ENCODE results near the gene HYAL2.

The HYAL2 gene

DNA sequence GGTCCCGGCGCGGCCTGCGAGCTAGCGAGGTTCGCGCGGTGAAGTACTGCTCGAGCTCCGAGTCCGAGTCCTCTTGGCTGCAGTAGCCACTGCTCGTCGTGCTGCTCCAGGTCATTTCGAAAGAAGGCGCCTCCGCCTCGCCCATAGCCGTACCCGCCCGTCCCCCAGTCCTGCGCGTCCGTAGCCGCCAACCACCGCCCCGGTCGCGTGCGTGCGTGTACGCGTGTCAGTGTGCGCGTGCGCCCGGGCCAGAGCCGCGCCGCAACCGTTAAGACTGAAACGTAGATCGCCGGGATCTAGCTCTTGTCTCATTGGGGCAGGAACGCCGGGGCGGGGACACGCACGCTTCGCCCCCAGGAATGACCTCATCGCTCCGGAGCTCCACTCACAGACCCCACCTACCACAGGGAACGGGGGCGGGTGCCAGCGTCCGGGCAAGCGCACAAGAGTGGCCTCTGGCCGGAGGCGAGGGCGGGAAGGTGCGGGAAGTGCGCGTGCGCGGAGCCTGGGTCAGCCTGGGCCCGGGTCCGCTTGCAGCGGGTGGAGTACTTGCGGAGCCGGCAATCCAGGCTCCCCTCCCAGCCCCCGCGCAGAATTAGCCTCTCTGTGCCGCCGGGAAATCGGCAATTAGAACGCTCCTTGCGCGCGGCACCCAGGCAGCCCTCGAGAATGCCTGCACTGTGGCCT is 14.8 kb upstream of the HYAL2 start:
- TF ChIP-seq, protein P1, sequence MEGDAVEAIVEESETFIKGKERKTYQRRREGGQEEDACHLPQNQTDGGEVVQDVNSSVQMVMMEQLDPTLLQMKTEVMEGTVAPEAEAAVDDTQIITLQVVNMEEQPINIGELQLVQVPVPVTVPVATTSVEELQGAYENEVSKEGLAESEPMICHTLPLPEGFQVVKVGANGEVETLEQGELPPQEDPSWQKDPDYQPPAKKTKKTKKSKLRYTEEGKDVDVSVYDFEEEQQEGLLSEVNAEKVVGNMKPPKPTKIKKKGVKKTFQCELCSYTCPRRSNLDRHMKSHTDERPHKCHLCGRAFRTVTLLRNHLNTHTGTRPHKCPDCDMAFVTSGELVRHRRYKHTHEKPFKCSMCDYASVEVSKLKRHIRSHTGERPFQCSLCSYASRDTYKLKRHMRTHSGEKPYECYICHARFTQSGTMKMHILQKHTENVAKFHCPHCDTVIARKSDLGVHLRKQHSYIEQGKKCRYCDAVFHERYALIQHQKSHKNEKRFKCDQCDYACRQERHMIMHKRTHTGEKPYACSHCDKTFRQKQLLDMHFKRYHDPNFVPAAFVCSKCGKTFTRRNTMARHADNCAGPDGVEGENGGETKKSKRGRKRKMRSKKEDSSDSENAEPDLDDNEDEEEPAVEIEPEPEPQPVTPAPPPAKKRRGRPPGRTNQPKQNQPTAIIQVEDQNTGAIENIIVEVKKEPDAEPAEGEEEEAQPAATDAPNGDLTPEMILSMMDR (IDR thresholded peaks at IDR 0.05; ENCODE audit: borderline replicate concordance, insufficient read depth, low read depth, low read length), result no peak
- H3K4me3 ChIP-seq (ENCODE audit: low read depth, low read length), result peak overlapping the region; percentile 95

DNA sequence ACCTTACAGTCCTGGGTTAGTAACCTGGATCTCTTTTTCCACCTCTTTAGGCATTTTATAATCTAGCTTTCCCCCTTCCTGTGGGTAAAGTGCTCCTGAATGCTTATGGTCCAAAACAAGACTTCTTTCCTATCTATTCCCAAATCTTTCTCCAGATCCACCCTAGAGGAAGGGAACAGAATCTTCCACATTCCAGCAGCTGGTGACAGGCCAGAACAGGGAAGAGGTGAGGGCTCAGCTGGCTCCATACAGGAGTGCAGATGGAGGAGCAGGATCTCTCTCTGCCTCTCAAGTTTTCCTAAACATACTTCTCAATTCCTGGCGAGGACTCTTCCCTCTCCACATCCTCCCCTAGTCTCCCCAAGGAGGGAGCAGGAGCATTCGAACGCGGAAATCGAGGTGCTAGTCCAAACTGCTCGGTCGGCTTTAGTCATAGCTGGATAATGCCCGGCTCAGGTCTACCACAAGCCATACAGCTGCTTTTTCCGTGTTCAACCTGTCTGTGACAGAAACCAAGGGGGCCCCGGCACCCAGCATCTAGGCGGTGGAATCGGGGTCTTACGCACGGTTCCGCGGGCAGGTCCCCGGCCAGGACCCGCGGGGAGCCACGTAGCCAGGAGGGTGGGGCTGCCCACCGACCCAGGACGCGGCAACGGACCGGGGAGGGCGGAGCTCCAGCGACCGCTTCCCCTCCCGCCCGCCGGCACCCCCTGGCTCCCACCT is 14.1 kb upstream of the HYAL2 start:
- TF ChIP-seq, protein P1 (IDR thresholded peaks at IDR 0.05; ENCODE audit: borderline replicate concordance, insufficient read depth, low read depth, low read length), result no peak
- H3K4me3 ChIP-seq (ENCODE audit: low read depth, low read length), result peak overlapping the region; percentile 95

DNA sequence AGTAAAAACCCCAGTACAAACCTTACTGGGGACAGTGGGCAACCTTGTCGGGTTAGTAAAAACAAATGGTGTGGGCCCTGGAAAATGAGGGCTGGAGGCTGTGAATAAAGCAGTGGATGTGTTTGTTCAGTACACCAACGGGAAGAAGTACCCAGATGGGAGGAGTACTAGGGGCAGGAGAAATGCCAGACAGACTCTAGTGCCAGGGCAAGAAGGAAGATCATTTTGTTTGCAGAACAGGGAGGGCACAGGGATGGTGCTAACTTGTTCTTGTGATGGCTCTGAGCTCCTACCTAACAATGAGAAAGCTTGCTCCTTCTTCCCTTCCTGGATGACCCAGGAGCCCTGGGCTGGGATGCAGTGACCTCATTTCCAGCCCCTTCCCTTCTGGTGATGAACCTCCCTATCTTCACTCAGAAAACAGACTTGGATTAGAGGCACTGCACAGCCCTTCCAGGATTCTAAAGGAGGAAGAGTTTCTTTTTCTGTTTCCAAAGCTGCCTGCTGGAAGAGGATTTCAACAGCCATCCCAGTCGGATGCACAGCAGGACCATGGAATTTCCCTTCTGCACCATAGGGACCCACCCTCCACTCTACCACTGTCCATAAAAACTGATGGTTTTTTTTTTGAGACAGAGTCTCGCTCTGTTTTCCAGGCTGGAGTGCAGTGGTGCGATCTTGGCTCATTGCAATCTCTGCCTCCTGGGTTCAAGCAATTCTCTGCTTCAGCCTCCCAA is 12.0 kb upstream of the HYAL2 start:
- no peak overlapping the region for H3K4me3 ChIP-seq (ENCODE audit: low read depth, low read length)
- TF ChIP-seq, protein P1 (IDR thresholded peaks at IDR 0.05; ENCODE audit: borderline replicate concordance, insufficient read depth, low read depth, low read length), result no peak

DNA sequence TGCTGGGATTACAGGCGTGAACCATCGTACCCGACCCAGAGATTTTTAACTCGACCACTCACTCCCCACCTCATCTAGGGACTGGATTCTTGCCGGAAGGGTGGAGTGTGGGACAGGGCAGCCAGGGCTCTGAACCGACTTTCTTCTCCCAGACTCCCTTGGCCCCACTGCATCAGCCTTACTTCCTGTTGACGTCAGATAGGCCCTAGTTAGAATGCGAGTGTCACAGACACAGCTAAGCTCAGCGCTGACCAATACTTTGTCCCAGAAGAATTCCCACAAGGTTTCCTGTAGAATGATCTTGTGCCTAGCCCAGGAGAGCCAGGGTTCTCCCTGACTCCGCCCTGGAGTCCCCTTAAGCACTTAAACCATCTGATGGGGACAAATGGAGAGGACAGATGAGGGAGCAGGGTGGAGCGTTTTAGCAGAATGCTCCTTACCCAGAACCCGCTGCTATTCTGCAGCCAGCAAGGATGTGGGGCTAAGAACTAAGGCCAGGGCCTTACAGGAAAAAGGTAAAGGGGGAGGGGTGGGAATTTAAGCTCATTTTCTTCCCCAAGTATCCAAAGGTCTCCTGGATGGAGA is 11.3 kb upstream of the HYAL2 start:
- TF ChIP-seq, protein P1 (IDR thresholded peaks at IDR 0.05; ENCODE audit: borderline replicate concordance, insufficient read depth, low read depth, low read length), result no peak
- H3K4me3 ChIP-seq (ENCODE audit: low read depth, low read length), result no peak overlapping the region

DNA sequence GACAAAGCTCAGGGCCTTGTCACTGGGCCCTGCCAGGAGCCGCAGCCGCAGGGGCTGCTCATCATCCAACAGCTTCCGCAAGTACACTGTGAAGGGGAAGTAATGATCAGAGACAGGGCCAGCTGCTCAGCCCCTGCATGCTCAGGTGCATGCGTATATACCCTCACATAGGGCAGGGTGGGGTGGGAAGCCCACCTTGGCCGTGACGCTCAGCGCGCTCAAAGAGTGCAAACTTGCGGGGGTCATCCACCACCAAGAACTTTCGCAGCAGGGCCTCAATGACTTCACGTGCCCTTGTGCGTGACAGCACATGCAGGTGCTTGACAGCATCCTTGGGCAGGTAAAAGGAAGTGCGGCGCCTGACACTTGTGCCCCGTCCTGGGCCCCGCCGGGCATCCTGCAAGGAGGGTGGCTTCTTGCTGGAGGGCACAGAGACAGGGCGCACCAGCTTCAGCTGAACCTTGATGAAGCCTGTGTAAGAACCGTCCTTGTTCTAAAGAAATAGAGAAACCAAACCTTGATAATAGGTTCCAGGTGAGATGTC is 8.9 kb upstream of the HYAL2 start:
- H3K4me3 ChIP-seq (ENCODE audit: low read depth, low read length), result no peak overlapping the region
- TF ChIP-seq, protein P1 (IDR thresholded peaks at IDR 0.05; ENCODE audit: borderline replicate concordance, insufficient read depth, low read depth, low read length), result no peak

DNA sequence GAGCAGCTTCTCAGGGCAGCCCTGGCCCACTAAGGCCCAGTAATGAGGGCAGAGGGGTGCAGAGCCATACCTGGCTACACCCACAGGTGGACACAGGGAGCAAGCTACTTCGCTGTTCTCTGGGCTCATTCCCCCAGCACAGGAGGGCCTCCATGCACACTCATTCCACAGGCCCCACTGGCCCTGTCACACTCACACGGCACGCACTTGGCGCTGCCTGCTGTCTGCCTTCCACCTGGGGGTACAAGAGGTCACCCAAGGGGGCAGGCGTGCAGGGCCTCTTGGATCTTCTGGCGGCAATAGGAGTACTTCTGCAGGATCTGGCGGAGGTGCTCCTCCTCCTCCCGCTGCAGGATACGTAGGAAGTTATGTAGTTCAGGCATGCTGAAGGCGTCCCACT is 7.8 kb upstream of the HYAL2 start:
- TF ChIP-seq, protein P1 (IDR thresholded peaks at IDR 0.05; ENCODE audit: borderline replicate concordance, insufficient read depth, low read depth, low read length), result no peak
- no peak overlapping the region for H3K4me3 ChIP-seq (ENCODE audit: low read depth, low read length)

Measured in GM12875 (cell line).